GM18858 (cell line): ENCODE results near the gene MYO3B.

ENCODE experiments used
- ATAC-seq: cut with Tn5 transposase; IDR thresholded peaks from one replicate; pipeline ENCODE4 v1.9.1; 2021; ENCODE audit not compliant: unreplicated experiment

Gene MYO3B

DNA sequence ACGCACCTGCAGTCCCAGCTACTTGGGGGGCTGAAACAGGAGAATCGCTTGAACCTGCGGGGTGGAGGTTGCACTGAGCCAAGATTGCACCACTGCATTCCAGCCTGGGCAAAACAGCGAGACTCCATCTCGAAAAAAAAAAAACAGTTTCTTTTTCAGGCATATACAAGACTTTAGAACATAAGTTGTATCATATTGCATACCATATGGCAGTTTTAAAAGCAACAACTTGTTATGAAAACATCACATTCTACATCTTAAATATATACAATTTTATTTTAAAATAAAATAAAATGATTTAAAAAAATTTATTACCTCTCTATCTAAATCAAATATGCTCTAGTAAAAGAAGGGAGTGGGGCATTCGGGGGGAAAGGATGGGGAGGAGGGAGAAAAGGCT is 497.8 kb downstream of the MYO3B start:
- no peak for ATAC-seq

DNA sequence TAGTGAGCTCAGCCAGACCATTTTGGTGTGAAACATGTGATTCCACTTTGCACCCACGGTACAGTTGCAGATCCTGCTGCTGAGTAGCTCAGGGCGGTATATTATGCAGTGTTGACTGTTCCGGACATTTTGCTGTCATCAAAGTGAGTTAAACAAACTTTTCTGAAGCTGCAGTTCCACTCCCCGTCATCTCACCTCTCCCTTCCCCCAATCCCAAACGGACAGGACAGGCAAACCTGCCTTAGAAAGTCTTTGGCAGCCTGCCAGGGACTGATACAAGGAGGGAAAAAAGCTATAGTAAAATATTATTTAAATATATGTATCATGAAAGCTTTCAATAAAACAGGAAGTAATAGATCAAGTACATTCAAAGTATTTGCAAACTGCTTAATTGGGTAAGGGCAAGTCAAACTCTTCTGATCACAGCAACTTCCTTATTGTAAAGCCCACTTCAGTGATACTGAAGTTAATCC is 501.7 kb downstream of the MYO3B start:
- ATAC-seq: no peak

DNA sequence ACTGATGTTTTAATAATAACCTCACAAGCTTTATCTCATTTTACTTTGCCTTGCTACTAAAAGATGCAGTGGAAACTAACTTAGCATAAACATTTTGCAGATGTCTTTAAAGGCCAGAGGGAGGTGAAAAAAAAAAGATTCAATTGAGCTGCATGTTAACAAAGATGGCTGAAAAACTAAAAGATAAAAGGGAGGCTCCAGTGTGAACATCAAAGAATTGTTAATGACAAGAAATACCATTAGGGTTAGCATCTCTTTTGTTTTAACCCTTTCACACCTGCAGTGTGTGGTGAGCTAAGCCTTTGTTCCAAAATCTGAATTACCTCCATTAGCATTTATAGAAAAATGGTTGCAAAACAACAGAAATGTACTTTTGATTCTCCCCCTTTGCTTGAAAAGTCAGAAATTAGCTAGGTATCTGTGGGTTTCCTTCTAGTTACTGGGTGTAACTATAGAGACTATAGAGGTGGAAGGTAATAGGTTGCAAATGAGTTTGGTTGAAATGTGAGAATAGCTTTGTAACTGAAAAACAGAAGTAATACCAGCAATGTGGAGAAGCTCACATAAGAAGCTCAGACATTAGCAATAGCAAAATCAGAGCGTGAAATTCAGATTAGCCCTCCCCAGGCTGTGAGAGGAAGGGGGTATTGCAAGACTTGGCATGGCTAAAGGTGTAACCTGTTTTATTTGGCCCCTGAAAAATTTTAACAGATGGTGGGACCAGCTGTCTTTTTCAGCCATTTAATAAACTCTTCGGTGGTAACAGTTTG is 502.4 kb downstream of the MYO3B start:
- ATAC-seq: peak; percentile 92

DNA sequence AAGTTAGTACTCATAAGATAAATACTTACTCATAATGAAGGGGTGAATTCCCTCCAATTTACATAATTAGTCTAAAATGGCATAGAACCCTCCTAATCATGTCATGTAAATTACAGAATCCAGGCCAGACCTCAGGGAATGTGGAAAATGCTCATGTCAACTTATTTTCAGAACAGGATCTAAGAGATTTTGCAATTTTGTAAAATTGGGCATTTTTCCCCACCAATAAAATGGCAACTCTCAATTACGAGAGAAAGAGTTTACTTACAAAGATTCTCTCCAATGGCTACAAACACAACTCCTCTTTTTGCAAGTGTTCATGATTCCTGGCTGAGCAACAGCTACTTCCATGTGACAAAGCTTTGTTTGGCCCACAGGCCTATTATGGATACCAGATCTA is 503.4 kb downstream of the MYO3B start:
- ATAC-seq: no peak

DNA sequence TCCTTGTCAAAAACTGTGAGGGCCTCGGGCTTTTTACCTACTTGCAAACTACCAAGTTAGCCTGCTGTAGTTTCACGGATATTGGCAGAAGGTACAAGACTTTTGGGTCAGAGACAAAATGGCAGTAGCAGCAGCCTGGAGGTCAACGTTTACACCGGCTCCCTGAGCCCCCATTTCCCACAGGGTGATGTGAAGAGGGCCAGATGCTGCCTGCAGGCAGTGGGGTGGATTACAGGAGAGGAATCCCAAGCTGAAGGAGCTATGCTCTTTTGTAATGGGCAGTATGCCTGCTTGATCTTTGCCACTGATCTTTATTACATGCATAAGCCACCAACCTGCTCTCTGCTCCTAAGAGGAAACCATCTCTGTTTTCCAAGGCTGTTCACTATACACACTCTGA is 507.6 kb downstream of the MYO3B start:
- ATAC-seq: no peak

DNA sequence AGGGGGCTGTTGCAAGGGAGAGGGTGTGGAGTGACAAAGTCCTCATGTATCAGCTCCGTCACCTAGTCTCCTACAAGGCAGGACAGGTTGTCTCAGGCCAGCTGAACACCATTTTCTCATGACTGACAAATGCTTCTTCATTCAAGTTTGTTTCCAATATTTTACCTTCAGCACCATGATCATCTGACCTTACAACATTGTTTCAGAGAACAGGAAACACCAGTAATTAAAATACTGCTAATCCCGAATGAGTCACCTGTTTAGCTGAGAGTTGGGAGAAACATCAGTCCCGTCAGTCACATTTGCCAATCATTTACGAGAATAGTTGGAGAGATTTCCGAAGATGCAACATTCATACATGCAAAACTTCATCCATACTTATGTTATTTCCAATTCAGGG is 511.5 kb downstream of the MYO3B start:
- no peak for ATAC-seq

DNA sequence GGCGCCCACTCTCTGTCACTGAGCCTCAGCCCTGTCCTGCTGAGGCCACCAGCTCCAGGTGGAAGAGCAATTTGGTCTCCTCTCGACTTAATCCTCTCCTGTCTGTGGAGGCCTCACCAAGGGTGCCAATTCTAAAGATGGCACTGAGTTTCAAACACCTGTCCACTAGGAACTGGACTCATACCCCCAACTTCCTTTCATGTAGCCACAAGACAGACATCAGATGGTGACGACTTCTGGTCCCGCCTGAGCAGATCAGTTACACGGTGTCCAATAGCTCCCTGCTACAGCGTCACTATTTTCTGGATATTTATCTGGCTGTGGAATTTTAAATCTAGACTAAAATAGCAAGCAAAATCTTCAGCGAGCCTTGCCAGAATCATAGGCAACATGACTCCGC is 512.7 kb downstream of the MYO3B start:
- no peak for ATAC-seq

DNA sequence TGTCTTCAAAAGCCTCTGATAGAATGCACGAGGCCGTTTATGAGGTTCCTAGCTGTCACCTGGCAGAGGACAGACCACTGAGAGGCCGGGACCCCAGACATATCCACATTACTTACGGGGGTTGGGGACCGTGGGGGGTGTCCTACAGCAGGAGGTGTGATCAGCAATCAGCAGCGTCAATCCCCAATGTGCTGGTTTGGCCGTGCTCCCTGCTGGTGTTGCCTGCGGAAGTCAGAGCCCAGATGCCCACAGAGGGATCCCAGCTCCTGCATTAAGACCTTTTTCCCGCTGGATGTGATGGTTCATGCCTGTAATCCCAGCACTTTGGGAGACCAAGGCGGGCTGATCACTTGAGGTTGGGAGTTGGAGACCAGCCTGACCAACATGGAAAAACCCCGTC is 516.4 kb downstream of the MYO3B start:
- ATAC-seq: no peak

DNA sequence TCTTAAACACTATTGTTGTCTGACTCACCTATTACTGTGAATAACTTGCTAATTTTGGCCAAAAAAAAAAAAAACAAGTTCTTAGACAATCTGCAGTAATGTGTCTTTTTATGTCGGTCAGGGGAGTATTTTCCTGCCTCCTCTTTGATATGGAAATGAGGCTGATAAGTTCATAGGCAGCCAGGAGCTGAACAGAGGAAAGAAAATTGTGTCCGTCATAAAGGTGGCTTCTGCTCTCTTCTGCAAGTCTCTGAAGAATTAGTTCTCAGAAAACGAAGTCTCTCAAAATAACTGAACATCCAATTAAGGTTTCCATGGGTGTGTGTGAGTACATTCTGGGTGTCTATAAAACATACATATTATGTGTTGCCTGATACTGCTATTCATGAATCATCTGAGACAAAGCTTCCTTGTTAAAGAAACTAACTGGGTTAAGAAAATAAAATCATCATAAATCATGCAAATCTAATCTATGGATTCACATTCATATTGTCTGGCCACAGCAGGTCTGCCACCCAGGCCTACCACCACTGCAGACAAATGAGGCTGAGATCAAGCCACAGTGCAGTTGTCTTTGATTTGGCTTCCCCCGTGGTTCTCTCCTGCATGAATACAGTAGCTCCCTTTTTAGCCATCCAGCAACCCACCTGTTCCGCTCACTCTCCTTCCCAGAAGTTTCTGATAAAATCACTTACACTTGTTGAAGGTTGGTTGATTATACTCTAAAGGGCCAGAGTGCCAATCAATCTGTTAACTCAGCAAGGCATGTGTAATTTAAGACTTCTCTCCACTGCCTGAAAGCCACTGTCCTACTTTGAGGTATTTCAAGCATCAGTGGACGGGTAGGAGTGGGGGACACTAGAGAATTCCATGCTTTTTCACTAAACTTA is 517.8 kb downstream of the MYO3B start:
- ATAC-seq: no peak

DNA sequence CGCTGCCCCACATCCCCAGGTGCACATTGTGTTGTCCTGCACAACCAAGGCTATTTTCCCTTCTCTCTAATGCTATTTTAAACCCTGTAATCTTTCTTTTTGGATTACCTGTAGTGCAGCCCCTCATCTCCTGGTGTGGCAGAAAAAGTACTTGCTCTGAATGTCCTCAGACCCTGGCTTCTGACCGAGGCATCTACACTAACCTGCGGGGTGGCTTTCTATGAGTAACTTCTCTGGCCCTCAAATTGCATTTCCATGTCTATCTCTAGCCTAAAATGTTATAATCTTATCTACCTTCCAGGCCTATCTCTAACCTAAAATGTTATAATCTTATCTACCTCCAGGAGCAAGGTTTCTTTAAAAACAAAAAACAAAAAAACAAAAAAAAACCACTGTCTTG is 519.0 kb downstream of the MYO3B start:
- ATAC-seq: no peak

DNA sequence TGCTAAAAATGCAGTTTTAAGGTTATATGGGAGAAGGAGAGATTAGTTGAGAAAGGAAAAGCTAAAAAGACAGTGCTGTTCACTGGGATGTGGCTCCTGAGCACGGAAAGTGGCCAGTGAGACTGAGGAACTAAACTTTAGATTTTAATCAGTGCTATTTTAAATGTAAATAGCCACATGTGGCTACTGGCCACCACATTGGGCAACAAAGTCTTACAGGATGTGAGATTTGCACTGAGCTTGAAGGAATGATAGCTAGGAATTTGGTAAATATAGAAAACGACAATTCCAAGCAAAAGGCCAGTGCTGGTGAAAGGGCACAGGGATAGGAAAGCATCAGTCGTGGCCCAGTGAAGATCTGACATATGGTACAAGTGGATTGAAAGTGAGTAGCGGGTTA is 523.1 kb downstream of the MYO3B start:
- ATAC-seq: no peak

DNA sequence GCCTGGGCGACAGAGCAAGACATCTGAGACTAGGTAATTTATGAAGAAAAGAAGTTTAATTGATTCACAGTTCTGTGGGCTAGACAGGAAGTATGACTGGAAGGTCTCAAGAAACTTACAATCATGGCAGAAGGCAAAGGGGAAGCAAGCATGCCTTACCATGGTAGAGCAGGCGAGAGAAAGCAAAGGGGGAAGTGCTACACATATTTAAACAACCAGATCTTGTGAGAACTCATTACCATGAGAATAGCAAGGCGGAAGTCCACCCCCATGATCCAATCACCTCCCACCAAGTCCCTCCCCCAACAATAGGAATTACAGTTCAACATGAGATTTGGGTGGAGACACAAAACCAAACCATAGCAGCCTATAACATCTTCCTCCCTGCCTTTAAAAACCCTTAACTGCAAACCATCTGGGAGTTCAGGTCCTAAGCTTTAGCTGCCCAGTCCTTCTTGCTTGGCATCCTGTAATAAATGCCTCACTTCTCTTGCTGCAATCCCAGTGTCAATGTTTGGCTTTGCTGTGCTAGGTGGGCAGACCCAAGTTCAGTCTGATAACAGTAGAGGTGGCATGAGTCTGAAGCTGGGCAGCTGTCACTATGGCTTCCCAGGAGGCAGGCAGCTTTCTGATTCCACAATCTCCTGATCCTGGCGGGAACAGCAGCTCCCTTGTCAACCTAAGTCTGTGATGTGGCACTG is 526.0 kb downstream of the MYO3B start:
- ATAC-seq: no peak
